Measurements from ENCODE around the gene SH3GL1. TPM values are rescaled to one million over a fixed set of nuclear protein-coding genes. Genes with fewer than 3 reads are reported as not detected.
A peak's percentile ranks its signal among the peaks of the same experiment; 100 is the strongest.

SH3GL1 gene
- total and polyA plus RNA-seq, 9 of the 15 experiments (the other 6 are each of a cell fraction or from before 2014, with no cell fraction given): 1.7 to 75.3 (median 25.7) TPM

GRCh38 chr19:4374498-4375163 is 25.7 kb downstream of the SH3GL1 start (continued):
- TF ChIP-seq ZNF609 (CRISPR knock-in tag; IDR thresholded peaks at IDR 0.05; ENCODE audit: borderline replicate concordance) (peak; percentile 98), ZNF764 (CRISPR knock-in tag; IDR thresholded peaks at IDR 0.05; ENCODE audit: low read depth) (no peak), TCF15 (CRISPR knock-in tag; IDR thresholded peaks at IDR 0.05) (peak; percentile 88), ZNF316 (IDR thresholded peaks at IDR 0.05) (peak; percentile 100), SIX5 (IDR thresholded peaks at IDR 0.05; ENCODE audit: borderline replicate concordance in 1 of 2, insufficient read depth in 1 of 2, low read depth in 1 of 2, low read length in 2 of 2) (no peak), RCOR1 (IDR thresholded peaks at IDR 0.05; ENCODE audit: borderline replicate concordance in 1 of 2, low read depth in 2 of 2, low read length in 2 of 2) (peak in 1 of 2 experiments; percentile 92; a peak in 2 of 4 replicates), NUFIP1 (IDR thresholded peaks at IDR 0.05; ENCODE audit: partially characterized antibody) (peak; percentile 94), POLR2AphosphoS2 (IDR thresholded peaks at IDR 0.05; ENCODE audit: low read length) (no peak), JUNB (CRISPR knock-in tag; conservative IDR thresholded peaks at IDR 0.05) (peak; percentile 90), ZNF639 (CRISPR knock-in tag; conservative IDR thresholded peaks at IDR 0.05 in 1 of 2, IDR thresholded peaks at IDR 0.05 in 1 of 2) (peak in 1 of 2 experiments; percentile 90; a peak in 1 of 4 replicates), ZNF699 (CRISPR knock-in tag; IDR thresholded peaks at IDR 0.05; ENCODE audit: insufficient replicate concordance) (no peak), ZNF347 (CRISPR knock-in tag; IDR thresholded peaks at IDR 0.05; ENCODE audit: low read depth) (no peak), CCAR2 (IDR thresholded peaks at IDR 0.05; ENCODE audit: low read depth, low read length) (no peak), KDM1A (IDR thresholded peaks at IDR 0.05) (peak in 1 of 2 experiments; percentile 68; a peak in 2 of 4 replicates), ZNF224 (CRISPR knock-in tag; IDR thresholded peaks at IDR 0.05) (peak; percentile 20; the same call in 1 of the 2 replicates), RB1 (IDR thresholded peaks at IDR 0.05; ENCODE audit: low read depth) (peak; percentile 82; the same call in 1 of the 2 replicates), JUND (IDR thresholded peaks at IDR 0.05; ENCODE audit: borderline replicate concordance, low read depth, low read length) (peak; percentile 99), JUND (tag; IDR thresholded peaks at IDR 0.05; ENCODE audit: borderline replicate concordance, low read depth, low read length) (peak; percentile 98; the same call in 2 of the 3 replicates), FOXA1 (IDR thresholded peaks at IDR 0.05; ENCODE audit: borderline replicate concordance) (no peak)

Measured in K562 (cell line).